ENCODE results near the gene LDAF1. TPM values are rescaled to one million over a fixed set of nuclear protein-coding genes. Genes with fewer than 3 reads are reported as not detected.

LDAF1 gene
- total RNA-seq, 1 experiment from 2014 or later: 5.9 TPM

DNA sequence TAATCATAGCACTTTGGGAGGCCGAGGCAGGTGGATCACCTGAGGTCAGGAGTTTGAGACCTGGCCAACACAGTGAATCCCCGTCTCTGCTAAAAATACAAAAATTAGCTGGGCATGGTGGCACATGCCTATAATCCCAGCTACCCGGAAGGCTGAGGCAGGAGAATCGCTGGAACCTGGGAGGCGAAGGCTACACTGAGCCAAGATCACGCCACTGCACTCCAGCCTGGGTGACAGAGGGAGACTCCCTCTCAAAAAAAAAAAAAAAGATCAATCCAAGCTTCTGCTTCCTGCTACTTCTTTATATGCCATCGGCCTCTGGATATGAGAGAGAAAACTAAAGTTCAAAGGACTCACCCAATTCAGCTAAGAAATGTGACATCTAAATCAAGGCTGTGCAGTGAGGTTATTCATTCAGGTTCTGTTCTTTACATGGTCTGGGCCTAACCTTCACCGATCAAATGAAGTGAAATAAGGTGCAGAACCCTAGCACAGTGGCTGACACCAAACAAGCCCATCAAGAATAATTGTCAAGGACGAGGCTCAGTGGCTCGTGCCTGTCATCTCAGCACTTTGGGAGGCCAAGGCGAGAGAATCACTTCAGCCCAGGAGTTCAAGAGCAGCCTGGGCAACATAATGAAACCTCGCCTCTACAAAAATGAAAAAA is 27.3 kb downstream of the LDAF1 start:
- Histone ChIP-seq H3K27ac (ENCODE audit: low read depth, low read length, poor library complexity, severe bottlenecking) (no peak overlapping the region), H3K36me3 (ENCODE audit: insufficient read depth, low read length, poor library complexity, severe bottlenecking) (no peaks in the 10 kb centered on the region), H3K27me3 (replicated peaks; ENCODE audit: insufficient read depth, low read depth, low read length, poor library complexity) (no peaks in the 10 kb centered on the region), H3K9me3 (ENCODE audit: low read depth, low read length, poor library complexity, severe bottlenecking) (no peaks in the 10 kb centered on the region), H3K4me1 (ENCODE audit: insufficient read depth, low read length, poor library complexity, severe bottlenecking) (no peaks in the 10 kb centered on the region), H3K4me3 (ENCODE audit: low read depth, low read length, poor library complexity, severe bottlenecking) (no peak overlapping the region)
- DNase-seq (ENCODE audit: low spot score): no peak
- POLR2A ChIA-PET (ENCODE audit: low non-redundant PET): no interaction called here
- no TSS peak for BruUV-seq (replicated peaks)
- TF ChIP-seq, protein P1, sequence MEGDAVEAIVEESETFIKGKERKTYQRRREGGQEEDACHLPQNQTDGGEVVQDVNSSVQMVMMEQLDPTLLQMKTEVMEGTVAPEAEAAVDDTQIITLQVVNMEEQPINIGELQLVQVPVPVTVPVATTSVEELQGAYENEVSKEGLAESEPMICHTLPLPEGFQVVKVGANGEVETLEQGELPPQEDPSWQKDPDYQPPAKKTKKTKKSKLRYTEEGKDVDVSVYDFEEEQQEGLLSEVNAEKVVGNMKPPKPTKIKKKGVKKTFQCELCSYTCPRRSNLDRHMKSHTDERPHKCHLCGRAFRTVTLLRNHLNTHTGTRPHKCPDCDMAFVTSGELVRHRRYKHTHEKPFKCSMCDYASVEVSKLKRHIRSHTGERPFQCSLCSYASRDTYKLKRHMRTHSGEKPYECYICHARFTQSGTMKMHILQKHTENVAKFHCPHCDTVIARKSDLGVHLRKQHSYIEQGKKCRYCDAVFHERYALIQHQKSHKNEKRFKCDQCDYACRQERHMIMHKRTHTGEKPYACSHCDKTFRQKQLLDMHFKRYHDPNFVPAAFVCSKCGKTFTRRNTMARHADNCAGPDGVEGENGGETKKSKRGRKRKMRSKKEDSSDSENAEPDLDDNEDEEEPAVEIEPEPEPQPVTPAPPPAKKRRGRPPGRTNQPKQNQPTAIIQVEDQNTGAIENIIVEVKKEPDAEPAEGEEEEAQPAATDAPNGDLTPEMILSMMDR (conservative IDR thresholded peaks at IDR 0.05; ENCODE audit: low read depth, low read length): no peak
- TF ChIP-seq EZH2 (IDR thresholded peaks at IDR 0.05; ENCODE audit: borderline replicate concordance, low read depth, low read length, poor library complexity, severe bottlenecking): no peak
- CTCF ChIA-PET: interaction anchor here (1.6 kb wide), 1 partner anchor 115 kb away, joined by 7 read pairs; no protein-coding TSS in a partner anchor
- intact Hi-C loops (cut with micrococcal nuclease; ENCODE audit: unreplicated experiment): loop anchor here (5.0 kb wide), 1 partner anchor 97 kb away; no protein-coding TSS in a partner anchor

DNA sequence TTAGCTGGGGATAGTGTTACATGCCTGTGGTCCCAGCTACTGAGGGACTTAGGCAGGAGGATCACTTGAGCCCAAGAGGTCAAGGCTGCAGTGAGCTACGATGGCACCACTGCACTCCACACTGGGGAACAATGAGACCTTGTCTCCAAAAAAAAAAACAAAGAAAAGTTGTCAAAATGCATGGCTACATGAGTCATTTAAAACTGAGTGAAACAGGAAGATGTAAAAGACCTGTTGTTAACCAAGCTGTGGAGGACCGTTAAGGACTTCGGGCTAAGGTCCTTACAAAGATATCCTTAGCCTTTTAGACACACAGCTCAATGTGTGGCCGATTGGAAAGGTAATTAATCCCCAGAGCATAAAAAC is 27.8 kb downstream of the LDAF1 start:
- H3K27ac ChIP-seq (ENCODE audit: low read depth, low read length, poor library complexity, severe bottlenecking): no peak overlapping the region
- intact Hi-C loops (cut with micrococcal nuclease; ENCODE audit: unreplicated experiment): loop anchor here (5.0 kb wide), 1 partner anchor 96 kb away; no protein-coding TSS in a partner anchor
- H3K27me3 ChIP-seq (replicated peaks; ENCODE audit: insufficient read depth, low read depth, low read length, poor library complexity): no peaks in the 10 kb centered on the region
- H3K4me1 ChIP-seq (ENCODE audit: insufficient read depth, low read length, poor library complexity, severe bottlenecking): no peaks in the 10 kb centered on the region
- ChIA-PET POLR2A (ENCODE audit: low non-redundant PET) (no interaction called here), CTCF (interaction anchor here (1.6 kb wide), 1 partner anchor 114 kb away, joined by 7 read pairs; no protein-coding TSS in a partner anchor)
- H3K36me3 ChIP-seq (ENCODE audit: insufficient read depth, low read length, poor library complexity, severe bottlenecking): no peaks in the 10 kb centered on the region
- no peak overlapping the region for H3K4me3 ChIP-seq (ENCODE audit: low read depth, low read length, poor library complexity, severe bottlenecking)
- no peak for TF ChIP-seq EZH2 (IDR thresholded peaks at IDR 0.05; ENCODE audit: borderline replicate concordance, low read depth, low read length, poor library complexity, severe bottlenecking)
- TF ChIP-seq, protein P1 (conservative IDR thresholded peaks at IDR 0.05; ENCODE audit: low read depth, low read length): no peak
- H3K9me3 ChIP-seq (ENCODE audit: low read depth, low read length, poor library complexity, severe bottlenecking): no peaks in the 10 kb centered on the region
- BruUV-seq (replicated peaks): no TSS peak
- no peak for DNase-seq (ENCODE audit: low spot score)

DNA sequence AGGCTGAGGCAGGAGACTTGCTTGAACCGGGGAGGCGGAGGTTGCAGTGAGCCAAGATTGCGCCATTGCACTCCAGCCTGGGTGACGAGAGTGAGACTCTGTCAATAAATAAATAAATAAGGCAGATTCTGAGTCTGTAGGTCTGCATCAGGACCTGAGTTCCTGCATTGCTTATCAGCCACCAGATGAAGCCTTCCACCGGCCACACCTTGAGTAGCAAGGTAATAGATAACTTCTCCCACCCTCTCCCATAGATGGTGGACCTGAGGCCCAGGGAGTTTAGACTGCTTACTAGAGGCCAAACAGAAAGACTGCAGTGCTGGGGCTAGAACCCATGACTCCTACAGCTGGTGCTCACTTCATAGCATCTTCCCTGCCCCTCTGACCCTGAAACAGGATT is 30.8 kb downstream of the LDAF1 start:
- DNase-seq (ENCODE audit: low spot score): no peak
- no peaks in the 10 kb centered on the region for H3K9me3 ChIP-seq (ENCODE audit: low read depth, low read length, poor library complexity, severe bottlenecking)
- BruUV-seq (replicated peaks): no TSS peak
- no peaks in the 10 kb centered on the region for H3K27me3 ChIP-seq (replicated peaks; ENCODE audit: insufficient read depth, low read depth, low read length, poor library complexity)
- H3K4me1 ChIP-seq (ENCODE audit: insufficient read depth, low read length, poor library complexity, severe bottlenecking): no peaks in the 10 kb centered on the region
- TF ChIP-seq EZH2 (IDR thresholded peaks at IDR 0.05; ENCODE audit: borderline replicate concordance, low read depth, low read length, poor library complexity, severe bottlenecking): no peak
- TF ChIP-seq, protein P1 (conservative IDR thresholded peaks at IDR 0.05; ENCODE audit: low read depth, low read length): no peak
- no peaks in the 10 kb centered on the region for H3K36me3 ChIP-seq (ENCODE audit: insufficient read depth, low read length, poor library complexity, severe bottlenecking)
- POLR2A ChIA-PET (ENCODE audit: low non-redundant PET): no interaction called here
- no peak overlapping the region for H3K27ac ChIP-seq (ENCODE audit: low read depth, low read length, poor library complexity, severe bottlenecking)
- CTCF ChIA-PET: interaction anchor here (0.6 to 2.3 kb wide), 4 partner anchors 32 to 636 kb away, joined by 4 to 40 read pairs (median 8); no protein-coding TSS in a partner anchor
- intact Hi-C loops (cut with micrococcal nuclease; ENCODE audit: unreplicated experiment): loop anchor here (5.0 kb wide), 1 partner anchor 93 kb away; no protein-coding TSS in a partner anchor
- H3K4me3 ChIP-seq (ENCODE audit: low read depth, low read length, poor library complexity, severe bottlenecking): no peak overlapping the region
